ENCODE data around the gene EDAR.

- TF ChIP-seq SP1 (IDR thresholded peaks at IDR 0.05; ENCODE audit: low read depth, low read length) (no peak), CREB1 (IDR thresholded peaks at IDR 0.05; ENCODE audit: low read depth) (no peak), POLR2A (IDR thresholded peaks at IDR 0.05; ENCODE audit: low read depth, low read length) (no peak), EP300 (IDR thresholded peaks at IDR 0.05; ENCODE audit: borderline replicate concordance in 1 of 2, control insufficient read depth in 1 of 2, low read depth in 2 of 2, low read length in 2 of 2) (no peak), SMAD1 (IDR thresholded peaks at IDR 0.05; ENCODE audit: low read depth, partially characterized antibody) (no peak), POLR2AphosphoS5 (IDR thresholded peaks at IDR 0.05; ENCODE audit: low read length) (no peak), NR2C2 (IDR thresholded peaks at IDR 0.05; ENCODE audit: borderline replicate concordance, control insufficient read depth, insufficient read length, low read depth) (no peak), SMC3 (IDR thresholded peaks at IDR 0.05; ENCODE audit: borderline replicate concordance, low read length) (no peak), TAF1 (IDR thresholded peaks at IDR 0.05; ENCODE audit: borderline replicate concordance, low read depth, low read length) (no peak), FOXM1 (IDR thresholded peaks at IDR 0.05; ENCODE audit: low read depth, low read length) (no peak), RB1 (IDR thresholded peaks at IDR 0.05; ENCODE audit: borderline replicate concordance) (no peak), MTA3 (IDR thresholded peaks at IDR 0.05; ENCODE audit: borderline replicate concordance, low read length) (no peak), RAD51 (IDR thresholded peaks at IDR 0.05) (no peak)
- TF ChIP-seq, protein P1, sequence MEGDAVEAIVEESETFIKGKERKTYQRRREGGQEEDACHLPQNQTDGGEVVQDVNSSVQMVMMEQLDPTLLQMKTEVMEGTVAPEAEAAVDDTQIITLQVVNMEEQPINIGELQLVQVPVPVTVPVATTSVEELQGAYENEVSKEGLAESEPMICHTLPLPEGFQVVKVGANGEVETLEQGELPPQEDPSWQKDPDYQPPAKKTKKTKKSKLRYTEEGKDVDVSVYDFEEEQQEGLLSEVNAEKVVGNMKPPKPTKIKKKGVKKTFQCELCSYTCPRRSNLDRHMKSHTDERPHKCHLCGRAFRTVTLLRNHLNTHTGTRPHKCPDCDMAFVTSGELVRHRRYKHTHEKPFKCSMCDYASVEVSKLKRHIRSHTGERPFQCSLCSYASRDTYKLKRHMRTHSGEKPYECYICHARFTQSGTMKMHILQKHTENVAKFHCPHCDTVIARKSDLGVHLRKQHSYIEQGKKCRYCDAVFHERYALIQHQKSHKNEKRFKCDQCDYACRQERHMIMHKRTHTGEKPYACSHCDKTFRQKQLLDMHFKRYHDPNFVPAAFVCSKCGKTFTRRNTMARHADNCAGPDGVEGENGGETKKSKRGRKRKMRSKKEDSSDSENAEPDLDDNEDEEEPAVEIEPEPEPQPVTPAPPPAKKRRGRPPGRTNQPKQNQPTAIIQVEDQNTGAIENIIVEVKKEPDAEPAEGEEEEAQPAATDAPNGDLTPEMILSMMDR (IDR thresholded peaks at IDR 0.05 in 2 of 3, conservative IDR thresholded peaks at IDR 0.05 in 1 of 3; ENCODE audit: control insufficient read depth in 2 of 3, extremely low read depth in 1 of 3, insufficient read depth in 1 of 3, low read depth in 3 of 3, low read length in 3 of 3): no peak
Measured at GRCh38 chr2:108944601-108945331, 44.3 kb downstream of the EDAR start.
